Erythroblast (primary cell): ENCODE data around the gene CEPT1.

Source experiments
- GATA1 ChIP-seq: IDR thresholded peaks from 2 replicates; pipeline ENCODE4 v1.6.1; 2011; ENCODE audit warnings: low read depth, mild to moderate bottlenecking, control low read depth, low read length, moderate library complexity
- POLR2A ChIP-seq: IDR thresholded peaks from 2 replicates; pipeline ENCODE4 v1.6.1; 2011; ENCODE audit warnings: mild to moderate bottlenecking, low read length

DNA sequence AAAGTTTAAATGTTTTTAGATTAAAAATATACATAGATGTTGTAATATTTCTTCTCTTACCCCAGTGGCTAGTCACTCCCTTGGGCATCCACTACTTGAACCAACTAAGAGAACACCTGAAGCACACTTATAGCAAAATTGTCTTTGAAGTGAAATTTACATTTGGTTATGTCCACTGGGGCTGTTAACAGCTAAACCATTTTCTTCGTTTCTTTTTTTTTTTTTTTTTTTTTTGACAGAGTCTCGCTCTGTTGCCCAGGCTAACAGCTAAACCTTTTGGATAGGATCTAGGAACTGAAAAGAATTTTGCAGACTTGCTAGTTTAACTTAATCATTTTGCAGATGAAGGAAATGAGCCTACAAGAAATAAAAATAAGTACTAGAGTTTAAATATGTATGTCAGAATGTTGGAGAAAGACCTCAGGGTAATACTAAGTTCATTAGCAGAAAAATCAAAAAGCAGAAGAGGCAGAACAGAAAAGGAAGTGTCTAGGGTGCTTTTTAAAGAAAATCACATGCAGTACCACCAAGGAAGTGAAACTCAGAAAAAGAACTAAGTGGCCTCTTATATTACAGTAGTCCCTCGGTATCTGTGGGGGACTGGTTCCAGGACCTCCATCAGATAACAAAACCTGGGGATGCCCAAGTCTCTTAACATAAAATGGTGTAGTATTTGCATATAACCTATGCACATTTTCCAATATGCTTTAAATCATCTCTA is 11.9 kb upstream of the CEPT1 start:
- TF ChIP-seq POLR2A, result no peak
- TF ChIP-seq GATA1, result no peak
